GM19395 (cell line): ENCODE measurements around the gene TTF2.
"Not testable (repeated sequence)": the region's sequence is repeated elsewhere in the genome, so short reads cannot be mapped to it uniquely, and the experiment has no call there.

Experiments used
- ATAC-seq: cut with Tn5 transposase; IDR thresholded peaks from one replicate; pipeline ENCODE4 v1.9.1; 2021; ENCODE audit warnings: mild to moderate bottlenecking, moderate library complexity; ENCODE audit not compliant: unreplicated experiment

Gene TTF2

DNA sequence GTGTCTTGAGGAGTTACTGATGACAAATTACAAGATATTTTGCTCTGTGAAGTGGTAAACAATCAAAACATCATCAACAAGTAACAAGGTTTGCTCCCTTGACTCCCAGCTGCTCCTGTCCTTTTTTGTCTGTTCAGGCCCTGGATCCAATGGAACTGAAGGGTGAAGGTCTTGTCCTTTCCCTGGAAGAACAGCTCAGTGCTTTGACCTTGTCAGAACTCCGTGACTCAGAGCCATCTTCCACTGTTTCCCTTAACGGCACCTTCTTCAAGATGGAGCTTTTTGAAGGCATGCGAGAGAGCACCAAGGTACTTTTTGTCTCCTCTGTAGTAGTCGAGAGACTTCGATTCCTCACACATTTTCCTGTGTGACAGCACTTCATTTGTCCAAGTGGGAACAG is 32.5 kb downstream of the TTF2 start:
- no peak for ATAC-seq

- ATAC-seq, result no peak
These were observed 33.0 kb downstream of the TTF2 start for GRCh38 chr1:117093091-117093534.

- peak; percentile 81 for ATAC-seq
These were observed 33.9 kb downstream of the TTF2 start for GRCh38 chr1:117093870-117094621.

- no peak for ATAC-seq
These were observed 34.9 kb downstream of the TTF2 start for GRCh38 chr1:117094841-117095604.

DNA sequence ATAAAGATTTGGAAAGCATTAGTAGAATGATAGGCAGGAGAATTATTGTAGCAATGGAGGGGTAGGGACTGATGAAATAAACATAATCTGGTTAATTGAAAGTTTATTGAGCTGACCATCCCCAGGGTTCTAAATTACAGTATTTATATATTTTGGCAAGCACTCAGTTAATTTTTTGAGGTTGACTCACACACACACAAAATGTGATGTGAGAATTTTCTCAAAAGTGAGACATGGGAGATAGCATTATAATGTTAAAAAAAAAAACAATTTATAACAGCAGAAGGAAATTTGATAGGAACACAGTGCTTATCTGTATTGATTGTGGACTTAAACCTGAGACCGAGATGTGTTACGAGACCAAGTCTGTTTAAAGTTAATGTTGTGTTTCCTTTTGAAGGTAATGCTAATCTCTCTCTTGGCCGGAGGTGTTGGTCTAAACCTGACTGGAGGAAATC is 36.9 kb downstream of the TTF2 start:
- ATAC-seq, result no peak

- no peak for ATAC-seq
These were observed 37.3 kb downstream of the TTF2 start for GRCh38 chr1:117097443-117097842.

- ATAC-seq, result no peak
These were observed 38.3 kb downstream of the TTF2 start for GRCh38 chr1:117098287-117098890.

DNA sequence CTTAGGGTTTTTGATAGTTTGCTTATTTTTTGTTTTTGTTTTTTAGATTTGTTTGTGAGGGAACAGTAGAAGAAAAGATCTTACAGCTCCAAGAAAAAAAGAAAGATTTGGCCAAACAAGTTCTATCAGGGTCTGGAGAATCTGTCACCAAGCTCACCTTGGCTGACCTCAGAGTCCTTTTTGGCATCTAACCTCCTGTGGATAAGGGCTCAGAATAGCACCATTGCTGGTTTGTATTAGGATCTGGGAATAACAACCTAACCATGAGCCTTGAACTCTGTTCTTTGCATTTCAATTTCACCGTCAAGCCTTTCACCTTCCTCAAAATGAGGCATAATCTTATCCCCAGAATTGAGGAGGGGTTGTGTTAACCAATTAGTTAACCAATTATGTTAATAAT is 41.2 kb downstream of the TTF2 start:
- ATAC-seq, result no peak

- ATAC-seq, result not testable (repeated sequence)
These were observed 41.7 kb downstream of the TTF2 start for GRCh38 chr1:117101858-117102257.

- ATAC-seq, result no peak
These were observed 44.9 kb downstream of the TTF2 start for GRCh38 chr1:117104986-117105385.

DNA sequence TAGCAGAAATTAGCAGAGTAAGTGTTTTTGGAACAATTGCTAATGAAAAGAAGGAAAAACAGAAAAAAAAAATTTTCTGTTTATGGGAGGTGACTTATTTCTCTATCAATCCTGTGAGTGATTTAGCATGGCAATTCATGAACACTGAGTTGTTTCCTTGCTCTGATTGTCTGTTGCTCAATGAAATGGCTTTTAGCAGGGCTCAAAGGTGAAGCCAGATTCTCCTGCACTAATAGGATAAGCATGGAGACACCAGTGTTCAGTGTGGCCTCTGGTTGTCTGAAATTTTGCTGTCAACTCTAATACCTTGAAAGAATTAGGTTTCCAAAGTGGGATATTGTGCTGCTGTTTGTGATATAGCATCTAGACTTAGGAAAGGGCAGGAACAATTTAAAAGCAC is 45.6 kb downstream of the TTF2 start:
- ATAC-seq, result no peak

DNA sequence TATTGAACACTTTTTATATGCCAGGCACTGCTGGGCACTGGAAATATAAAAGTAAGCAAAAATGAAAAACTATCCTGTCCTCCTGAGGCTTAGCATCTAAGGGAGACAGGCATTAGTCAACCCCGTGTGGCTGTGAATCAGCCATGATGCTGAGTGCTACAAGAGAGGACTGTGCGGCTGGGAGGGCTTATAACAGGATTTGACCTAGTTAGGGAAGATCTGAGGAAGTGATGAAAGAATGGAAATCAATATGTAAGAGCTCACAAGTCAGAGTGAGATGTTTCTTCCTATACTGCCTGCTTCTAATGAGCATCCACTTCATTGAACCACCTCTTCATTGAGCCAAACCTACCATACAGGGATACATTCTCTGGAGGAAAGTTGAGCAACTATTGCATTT is 46.4 kb downstream of the TTF2 start:
- ATAC-seq, result no peak

DNA sequence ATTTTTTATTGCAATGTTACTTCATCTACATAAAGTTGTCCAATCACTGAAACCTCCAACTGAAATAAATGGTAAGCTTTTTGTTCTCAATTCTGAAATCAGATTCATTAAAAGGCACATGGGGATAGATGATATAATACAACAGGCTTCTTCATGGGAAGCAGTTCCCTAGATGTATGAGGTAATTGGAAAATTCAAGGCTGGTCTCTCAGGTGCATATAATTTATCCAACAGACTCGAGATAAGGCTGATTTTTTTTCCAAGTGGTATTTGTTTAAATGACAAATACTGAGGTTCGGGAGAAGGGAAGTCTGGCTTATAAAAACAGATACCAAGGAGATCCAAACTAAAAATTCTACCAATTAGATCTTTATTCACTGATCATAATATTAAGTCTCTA is 47.2 kb downstream of the TTF2 start:
- ATAC-seq, result no peak

GRCh38 chr1:117110774-117111173 is 50.6 kb downstream of the TTF2 start:
- no peak for ATAC-seq

GRCh38 chr1:117112047-117112717 is 52.1 kb downstream of the TTF2 start:
- no peak for ATAC-seq

GRCh38 chr1:117113199-117113598 is 53.1 kb downstream of the TTF2 start:
- no peak for ATAC-seq

- no peak for ATAC-seq
These were observed 54.8 kb downstream of the TTF2 start for GRCh38 chr1:117114877-117115276.

DNA sequence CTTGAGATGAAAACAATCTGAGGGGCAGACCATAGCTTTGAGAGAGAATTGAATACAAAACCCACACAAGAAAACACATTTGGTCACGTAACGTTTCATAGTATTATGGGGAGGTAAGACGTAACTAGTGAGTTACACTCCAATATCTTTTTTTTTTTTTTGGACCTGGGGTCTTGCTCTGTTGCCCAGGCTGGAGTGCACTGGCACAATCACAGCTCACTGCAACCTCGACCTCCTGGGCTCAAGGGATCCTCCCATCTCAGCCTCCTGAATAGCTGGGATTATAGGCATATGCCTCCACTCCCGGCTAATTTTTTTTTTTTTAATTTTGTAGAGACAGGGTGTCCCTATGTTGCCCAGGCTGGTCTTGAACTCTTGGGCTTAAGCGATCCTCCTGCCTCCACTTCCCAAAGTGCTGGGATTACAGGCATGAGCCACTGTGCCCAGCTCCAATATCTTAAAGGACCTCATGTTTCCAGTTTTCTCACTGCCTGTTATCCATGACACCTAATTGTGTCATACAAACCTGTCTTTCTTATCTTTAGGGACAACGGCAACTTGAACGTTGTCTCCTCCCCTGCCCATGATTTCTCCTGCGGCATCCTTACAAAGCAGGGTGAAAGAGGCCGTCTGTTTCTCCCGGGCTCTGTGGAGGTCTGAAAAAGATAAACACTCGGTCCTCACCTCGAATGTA is 56.1 kb downstream of the TTF2 start:
- no peak for ATAC-seq

GRCh38 chr1:117116784-117117130 is 56.6 kb downstream of the TTF2 start:
- ATAC-seq, result no peak

- no peak for ATAC-seq
These were observed 57.6 kb downstream of the TTF2 start for GRCh38 chr1:117117697-117118096.

GRCh38 chr1:117118137-117118536 is 58.0 kb downstream of the TTF2 start:
- no peak for ATAC-seq
